GM21367 (cell line): ENCODE results near the gene DAP.
"Not testable (repeated sequence)": the region's sequence is repeated elsewhere in the genome, so short reads cannot be mapped to it uniquely, and the experiment has no call there.

ENCODE experiments used
- ATAC-seq: cut with Tn5 transposase; IDR thresholded peaks from one replicate; pipeline ENCODE4 v1.9.1; 2021; ENCODE audit not compliant: unreplicated experiment

The DAP gene, protein sequence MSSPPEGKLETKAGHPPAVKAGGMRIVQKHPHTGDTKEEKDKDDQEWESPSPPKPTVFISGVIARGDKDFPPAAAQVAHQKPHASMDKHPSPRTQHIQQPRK

DNA sequence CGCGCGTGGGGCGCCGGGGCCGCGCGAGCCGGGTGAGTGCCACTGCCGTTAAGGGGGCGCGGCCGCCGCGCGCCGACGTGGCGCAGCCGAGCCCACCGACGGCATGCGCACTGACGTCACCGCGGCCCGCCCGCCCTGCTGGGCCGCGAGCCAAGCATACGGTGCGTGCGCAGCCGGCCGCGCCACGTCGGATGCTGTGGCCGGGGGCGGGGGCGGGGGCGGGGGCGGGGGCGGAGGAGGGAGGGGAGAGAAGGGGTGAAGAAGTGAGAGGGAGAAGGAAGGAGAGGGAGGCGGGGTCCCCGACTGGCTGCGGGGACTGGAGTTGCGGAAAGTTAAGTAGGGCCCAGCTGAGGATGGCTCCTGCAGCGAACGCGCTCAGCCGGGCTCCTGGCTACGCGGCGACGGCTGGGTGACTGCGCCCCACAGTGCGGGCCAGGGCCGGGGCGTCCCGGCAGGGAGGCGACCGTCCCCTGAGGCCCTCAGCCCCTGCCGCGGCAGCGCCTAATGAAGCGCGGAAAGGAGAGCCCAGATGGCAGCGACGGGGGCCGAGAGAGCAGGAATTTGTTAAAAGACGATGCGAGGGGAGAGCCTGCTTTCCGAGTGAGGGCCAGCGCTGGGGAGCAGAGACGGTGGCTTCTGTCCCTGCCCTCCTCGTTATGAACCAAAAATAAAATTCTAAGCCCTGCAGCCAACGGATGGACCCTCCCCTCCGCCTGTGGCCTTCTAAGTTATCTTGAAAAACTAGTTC is at the start of gene DAP:
TSS of gene DAP (minus strand) at position 50 of the 748 bp plus-strand sequence. CDS start 166 bp downstream, outside the sequence.
- ATAC-seq, result peak; percentile 68

DNA sequence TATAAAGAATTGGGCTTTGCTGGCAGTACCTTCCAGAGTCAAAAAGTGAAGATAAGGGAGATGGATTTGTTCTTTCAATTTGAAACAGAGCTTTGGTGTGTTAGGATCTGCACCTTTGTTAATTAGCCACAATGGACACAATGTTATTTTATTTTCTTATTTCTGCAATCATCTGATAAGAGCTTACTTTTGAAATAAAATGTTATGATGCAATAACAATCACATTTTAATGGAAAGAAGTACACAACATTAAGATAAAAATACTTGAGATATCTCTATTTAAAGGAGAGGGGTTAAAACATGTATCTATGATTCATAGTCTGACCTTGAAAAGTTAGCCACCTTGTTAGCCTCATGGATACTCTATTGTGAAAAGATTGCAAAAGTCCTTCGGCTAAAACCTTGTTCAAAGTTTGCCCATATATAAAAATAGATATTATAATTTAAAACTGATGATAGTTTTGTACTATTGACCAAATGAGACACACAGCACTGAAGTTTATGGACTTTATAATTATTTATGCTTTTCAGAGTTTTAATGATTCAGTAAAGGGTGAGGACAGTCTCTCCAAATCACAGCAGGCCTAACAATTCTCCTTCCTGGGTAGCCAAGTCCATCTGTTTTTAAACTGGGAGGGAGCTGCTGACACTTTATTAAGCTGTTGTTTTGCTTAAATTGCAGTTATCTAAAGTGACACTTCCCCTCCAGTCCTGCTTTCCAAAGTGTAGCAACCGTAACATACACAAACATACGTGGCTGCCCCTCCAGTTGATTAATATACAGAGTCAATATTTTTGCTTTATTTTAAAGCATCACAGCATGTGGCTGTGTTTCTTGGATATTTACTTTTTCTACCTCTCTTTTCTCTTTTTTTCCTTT is 47.6 kb upstream of the DAP start:
- no peak for ATAC-seq

DNA sequence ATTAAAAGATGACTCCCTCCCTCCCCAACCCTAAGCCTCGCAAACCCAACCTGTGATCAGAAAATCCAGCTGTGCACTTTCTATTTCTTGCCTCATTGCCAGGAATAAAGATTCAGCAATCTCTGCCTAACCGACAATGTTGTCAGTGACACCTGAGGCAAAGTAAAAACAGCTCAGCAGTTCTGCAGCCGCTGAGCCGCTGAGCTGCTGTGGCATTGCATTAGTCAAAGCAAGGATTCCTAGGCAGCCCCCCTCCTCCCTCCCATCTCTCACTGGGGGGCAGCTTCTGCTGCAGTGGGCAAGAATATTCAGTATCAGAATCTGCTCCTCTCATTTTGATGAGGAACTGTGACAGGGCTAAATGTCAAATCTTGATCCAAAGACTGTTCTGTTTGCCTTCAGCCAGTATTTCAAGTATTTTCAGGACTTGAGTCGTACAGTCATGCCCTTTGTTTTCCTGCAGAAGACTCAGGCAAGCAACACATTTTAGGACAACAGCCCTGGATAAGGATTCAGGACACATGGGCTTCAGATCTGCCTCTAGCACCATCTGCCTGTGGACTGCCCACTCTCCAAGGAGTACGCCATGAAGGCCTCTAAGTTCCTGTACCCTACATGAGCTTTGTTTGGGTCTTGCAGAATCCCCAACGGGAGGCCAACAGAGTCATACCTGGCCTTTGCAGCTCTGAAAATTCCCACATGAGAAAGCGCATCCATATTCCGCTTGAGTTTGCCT is 41.1 kb upstream of the DAP start:
- ATAC-seq, result no peak

DNA sequence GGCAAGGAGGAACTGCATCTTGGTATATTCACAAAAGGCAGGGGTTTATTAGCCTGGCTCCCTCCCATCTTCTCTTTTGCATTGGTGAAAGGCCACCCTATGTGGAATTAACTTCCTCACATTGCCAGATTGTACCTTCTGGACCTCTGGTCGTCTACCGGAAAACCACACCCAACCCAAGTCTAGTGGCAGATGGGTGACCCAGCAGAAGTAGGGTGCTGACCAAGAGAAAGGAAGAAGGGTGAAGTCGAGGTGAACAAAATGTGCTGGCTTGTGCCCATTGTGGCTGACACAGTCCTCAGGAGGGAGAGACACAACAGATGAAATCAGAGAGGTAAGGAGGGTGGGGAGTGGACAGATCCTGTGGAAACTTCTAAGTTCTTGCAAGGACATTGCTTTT is 39.8 kb upstream of the DAP start:
- no peak for ATAC-seq

DNA sequence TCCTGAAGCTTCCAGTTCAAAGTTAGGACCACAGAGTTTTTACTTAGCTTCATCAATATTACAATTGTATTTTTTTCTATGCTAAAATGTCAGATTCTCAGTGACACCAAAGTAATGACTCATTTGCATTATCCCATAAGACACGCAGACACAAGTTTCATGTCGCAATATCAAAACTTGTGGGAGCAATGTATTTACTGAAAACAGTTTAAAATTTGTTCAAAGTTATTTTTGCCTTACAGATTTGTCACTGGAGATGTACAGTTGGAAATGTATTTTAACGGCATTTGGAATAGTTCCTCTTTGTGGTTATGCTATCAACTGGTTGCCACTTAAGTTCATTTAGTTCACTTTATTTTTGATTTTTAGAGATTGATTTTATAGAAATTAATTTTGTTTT is 36.2 kb upstream of the DAP start:
- ATAC-seq, result no peak

DNA sequence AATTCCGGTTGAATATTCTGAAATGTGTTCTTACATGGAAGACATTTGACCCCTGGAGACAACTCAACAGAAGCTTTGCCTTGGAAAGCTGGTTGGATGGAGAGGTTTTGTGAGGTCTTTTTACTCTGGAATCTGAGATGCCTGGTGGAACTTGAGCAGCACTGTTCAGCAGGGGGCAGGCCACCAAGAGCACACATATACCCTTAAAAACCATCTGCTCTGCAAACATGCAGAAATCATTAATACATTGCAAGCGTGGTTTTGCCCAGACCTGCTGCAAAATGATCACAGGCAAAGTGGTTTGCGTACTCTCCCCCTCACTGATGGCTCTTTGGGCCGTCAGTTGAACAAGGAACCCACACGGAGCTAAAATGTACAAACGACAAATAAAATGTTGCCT is 32.8 kb upstream of the DAP start:
- ATAC-seq, result no peak

DNA sequence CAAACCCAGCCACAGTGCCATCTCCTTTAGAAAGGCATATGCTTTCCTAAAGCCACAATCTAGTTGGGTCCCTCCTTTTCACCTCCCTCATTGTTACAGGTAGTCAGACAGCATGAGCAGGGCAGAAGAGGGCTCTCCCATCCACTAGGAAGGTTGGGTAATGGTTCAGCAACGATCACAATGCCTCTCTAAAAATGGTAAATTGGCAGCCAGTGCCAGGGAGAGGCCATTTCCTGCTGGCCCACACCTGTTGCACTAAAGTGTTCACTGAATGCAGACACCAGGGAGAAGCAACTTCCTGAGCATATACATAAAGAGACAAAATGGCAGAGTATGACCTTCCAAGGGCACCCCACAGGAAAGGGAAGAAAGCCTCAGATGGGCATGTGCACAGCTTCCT is 31.3 kb upstream of the DAP start:
- no peak for ATAC-seq

DNA sequence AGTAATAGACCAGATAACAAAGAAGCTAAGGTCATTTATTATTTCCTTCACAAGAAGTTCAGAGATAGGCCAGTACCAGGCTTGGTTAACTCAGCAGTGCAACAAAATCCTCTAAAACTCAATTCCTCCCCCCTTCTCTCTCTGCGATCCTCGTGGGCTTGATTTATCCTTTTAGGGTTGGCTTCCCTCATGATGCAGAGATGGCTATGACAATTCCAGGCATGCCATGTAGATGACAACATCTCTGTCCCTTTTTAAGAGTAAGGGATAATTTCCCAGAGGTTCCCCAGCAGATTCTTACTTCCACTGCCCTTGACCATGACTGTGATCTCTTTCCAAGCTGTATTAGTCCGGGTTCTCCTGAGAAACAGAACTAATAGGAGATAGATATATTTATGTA is 28.7 kb upstream of the DAP start:
- ATAC-seq, result no peak

DNA sequence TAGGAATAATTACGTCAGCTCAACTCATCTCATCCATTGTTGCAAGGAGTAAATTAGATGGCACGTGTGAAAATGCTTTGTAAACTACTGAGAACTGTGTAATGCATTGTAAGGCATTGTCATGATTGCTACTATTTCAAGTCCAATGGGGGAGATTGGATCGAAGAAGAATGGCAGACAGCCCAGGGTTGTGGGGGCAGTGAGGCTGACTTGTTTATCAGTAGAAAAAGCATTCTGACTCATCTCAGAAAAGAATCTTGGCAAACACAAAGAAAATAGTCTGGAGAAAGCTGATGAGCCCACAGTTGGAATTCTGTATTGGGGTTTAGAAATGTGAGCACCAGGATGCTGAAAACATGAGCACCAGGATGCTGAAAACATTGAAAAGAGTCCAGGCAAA is 28.0 kb upstream of the DAP start:
- ATAC-seq, result no peak

- no peak for ATAC-seq
Observed at GRCh38 chr5:10788358-10788757, 27.3 kb upstream of the DAP start.

DNA sequence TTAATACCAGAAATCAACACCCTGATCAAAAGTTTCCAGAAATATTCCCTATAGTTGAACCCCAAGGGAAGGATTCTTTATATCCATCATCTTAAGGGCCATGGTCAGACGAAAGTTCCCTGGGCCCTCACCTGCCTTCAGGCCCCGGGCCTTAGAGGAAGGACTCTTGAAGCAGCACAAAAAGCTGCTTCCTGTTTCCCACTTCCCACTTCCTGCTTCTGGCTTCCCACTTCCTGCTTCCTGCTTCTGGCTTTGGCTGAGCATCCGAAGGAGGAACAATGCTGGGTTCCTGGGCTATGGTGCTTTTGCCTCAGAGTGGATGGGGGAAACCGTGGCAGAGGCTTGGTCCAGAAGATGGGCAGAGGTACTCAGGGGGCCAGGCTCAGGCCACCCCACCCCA is 25.8 kb upstream of the DAP start:
- ATAC-seq, result no peak

DNA sequence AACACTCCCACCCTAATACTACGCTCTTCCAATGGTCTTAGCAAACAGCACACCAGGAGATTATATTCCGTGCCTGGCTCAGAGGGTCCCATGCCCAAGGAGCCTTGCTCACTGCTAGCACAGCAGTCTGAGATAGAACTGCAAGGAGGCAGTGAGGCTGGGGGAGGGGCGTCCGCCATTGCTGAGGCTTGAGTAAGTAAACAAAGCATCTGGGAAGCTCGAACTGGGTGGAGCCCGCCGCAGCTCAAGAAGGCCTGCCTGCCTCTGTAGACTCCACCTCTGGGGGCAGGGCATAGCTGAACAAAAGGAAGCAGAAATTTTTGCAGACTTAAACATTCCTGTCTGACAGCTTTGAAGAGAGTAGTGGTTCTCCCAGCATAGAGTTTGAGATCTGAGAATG is 19.2 kb upstream of the DAP start:
- not testable (repeated sequence) for ATAC-seq

DNA sequence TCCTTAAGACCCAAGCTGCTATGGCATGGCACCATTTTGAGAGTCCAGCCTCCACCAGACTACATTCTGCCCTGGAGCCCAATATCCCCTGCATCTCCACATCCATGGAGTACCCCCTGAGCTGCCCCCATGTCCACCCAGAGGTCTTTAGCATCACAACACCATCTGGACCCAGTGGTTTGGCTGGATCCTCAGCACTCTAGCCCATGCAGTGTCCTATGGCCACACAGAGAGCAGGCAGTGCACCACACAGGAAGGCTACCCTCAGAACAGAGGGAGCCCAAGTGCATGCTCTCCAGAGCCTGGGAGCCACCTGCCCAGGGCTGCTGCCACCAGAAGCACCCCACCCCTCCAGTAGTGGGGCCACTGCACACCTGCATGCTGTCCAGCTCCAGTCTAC is 18.6 kb upstream of the DAP start:
- ATAC-seq, result no peak

DNA sequence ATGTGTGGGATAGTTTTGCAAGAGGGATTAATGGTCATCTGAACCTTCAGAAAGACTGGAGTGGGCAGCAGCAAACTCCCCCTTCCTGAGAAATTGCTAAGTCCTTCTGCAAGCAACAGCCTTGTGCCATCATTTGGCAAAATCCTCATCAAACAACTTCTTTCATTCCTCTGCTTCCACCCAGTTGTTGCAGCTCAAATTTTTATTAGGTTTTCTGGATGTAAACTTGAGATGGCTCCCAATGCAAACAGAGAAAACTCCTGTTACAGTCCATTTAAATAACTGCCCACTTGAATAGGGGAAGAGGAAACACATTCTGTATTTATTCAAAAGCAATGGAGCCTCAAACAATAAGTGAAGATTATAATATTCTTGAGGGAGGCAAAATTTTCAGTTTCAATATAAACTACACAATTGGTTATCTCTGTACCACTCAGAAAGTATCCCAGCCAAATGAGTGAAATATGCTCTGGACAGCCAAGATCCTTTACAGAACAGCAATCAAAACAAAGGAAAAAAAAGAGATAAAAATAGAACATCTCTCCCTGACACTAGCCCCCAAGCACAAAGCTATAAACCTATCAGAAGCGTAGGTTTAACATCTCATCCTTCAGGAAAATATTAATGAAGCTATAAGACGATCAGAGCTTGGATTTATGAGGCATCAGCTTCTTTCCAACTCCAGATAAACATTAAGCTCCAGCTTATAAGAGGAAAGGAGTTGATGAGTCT is 17.3 kb upstream of the DAP start:
- no peak for ATAC-seq

DNA sequence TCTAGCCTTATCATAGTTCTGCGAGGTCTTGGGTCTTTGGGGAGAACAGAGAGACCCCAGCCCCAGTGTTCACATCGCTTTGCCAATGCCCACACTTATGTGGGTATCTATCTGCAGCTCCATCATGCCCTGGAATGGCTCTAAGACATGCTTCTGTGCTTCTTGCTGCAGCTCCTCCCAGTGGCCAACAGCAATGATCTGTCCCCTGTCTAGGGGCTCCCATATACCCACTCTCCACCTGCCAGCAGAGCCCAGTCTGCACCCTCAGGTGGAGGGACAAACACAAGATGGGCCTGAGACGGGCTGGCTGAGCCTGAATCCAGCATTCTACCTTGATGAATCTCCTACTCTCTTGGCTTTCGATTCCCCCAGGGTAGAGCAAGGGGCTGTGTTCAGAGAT is 14.6 kb upstream of the DAP start:
- ATAC-seq, result peak; percentile 75

DNA sequence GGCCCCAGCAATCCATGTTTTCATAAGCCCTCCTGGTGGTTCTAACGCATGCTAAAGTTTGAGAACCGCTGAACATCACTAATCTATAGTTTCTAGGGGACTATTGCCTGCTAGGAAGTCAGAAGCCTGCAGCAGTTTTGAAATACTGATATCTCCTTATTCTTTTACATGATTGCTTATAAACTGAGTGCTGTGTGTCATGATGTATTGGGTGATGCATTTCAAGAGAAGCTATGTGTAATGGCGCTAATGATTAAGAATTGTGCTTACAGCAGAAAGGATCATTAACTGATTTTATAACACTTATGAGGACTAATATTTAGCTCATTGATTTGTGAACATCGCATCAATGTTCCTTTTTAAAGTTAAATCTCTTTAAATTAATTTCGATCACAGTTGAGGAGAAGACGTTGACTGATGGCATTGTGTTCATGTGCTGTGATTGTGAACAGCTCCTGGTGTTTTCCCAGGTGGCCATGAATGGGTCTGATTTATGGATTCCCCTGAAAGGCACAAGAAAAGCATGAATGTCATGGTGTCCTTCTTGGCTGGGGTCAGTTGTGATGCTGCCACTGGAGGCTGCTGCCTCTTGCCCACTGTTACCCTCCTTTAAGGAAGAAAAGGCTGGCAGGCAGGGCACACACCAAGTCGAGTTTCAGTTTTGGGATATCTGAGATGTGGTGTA is 12.0 kb upstream of the DAP start:
- ATAC-seq, result no peak

DNA sequence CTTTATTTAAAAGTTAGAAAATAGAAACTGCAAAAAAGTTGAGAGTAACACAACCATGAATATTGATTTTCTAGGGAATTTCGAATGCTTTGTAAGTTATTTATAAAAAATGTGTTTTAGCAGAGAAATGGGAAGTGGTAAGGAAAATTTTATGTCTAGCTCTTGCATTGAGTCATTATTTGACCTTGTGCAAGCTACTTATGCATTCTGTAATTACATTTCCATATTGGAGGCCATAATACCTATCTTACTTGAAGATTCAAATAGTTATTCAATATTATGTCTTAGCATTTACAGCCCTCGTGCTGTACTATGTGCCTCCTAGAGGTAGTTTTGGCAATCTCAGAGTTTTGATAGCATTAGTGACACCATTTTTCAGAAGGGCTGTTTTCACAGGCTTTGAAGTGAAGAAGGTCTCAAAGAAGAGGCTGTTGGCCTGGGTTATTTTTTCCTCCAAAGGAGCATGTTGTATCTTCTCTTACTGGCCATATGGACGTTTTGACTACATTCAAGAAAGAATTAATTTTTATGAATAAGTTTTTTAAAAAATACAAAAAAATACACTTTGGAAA is 7.4 kb upstream of the DAP start:
- ATAC-seq, result no peak

DNA sequence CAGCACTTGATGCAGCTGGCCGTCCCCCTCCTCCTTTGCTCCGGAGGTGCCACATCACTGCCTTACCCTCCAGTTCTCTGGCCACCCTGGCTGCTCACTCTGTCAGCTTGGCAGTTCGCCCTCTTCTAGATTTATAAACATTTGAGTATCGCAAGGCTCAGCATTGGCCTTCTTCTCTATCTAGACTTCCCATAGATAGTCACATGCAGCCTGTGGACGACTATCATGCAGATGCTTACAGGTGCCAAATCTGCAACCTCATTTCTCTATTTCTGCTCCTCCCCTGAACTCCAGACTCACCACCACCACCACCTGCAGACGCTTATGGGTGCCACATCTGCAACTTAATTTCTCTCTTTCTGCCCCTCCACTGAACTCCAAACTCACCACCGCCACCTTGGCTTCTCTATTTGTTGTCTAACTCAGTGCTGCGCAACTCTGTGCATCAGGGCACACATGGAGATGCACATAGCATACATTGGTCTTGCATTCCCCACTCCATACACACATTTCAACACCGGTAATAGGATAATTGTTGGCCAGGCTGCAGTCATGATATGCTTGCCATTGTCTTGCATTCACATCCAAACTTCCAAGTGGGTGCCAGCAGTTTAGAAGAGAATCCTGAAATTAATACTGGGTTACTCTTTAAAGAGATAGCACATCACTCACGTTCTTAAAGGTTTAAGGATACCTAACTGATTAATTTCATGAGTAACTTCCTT is 1.9 kb upstream of the DAP start:
- no peak for ATAC-seq
